Upper lobe of left lung (tissue), 4 donors: Measurements from ENCODE around the gene ADH1B.

Experiments
- POLR2A ChIP-seq, 4 donors: fragments of 450-650 bp; IDR thresholded peaks; one replicate each; pipeline ENCODE4 v1.5.1; 2016 to 2017; ENCODE audit warnings: antibody characterized with exemption in 4 of 4, mild to moderate bottlenecking in 2 of 4
- POLR2AphosphoS5 ChIP-seq, 2 donors: sonication (generic); formaldehyde crosslinking; IDR thresholded peaks; one replicate each; pipeline ENCODE4 v1.5.1; 2017; ENCODE audit warnings: antibody characterized with exemption in 2 of 2
- TF ChIP-seq, protein P1 (sequence below), 6 experiments: fragments of 450-650 bp in 4 of 6; fragments of 200-600 bp in 2 of 6; sonication (generic) in 2 of 6; IDR thresholded peaks; one replicate each; pipeline ENCODE4 v1.5.1; 2016 to 2019; ENCODE audit warnings: antibody characterized with exemption in 6 of 6

DNA sequence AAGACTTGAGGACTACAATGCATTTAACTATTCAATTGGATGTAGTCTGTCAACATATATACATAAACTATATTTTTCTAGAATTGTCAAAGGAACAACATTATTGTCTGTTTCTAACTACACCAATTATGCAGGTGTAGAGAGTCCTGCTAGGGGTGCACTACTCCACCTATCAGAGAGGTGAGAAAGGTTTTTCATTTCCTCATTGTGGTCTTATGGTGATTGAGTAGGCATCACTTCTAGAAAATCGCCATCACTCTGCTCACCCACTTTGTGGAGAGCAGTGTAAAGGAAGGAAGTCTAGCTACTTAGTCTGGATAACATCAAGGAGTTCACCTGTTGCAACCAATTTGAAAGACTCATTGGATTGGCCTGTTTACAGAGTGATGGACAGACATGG is 35.8 kb upstream of the ADH1B start:
- TF ChIP-seq, protein P1, sequence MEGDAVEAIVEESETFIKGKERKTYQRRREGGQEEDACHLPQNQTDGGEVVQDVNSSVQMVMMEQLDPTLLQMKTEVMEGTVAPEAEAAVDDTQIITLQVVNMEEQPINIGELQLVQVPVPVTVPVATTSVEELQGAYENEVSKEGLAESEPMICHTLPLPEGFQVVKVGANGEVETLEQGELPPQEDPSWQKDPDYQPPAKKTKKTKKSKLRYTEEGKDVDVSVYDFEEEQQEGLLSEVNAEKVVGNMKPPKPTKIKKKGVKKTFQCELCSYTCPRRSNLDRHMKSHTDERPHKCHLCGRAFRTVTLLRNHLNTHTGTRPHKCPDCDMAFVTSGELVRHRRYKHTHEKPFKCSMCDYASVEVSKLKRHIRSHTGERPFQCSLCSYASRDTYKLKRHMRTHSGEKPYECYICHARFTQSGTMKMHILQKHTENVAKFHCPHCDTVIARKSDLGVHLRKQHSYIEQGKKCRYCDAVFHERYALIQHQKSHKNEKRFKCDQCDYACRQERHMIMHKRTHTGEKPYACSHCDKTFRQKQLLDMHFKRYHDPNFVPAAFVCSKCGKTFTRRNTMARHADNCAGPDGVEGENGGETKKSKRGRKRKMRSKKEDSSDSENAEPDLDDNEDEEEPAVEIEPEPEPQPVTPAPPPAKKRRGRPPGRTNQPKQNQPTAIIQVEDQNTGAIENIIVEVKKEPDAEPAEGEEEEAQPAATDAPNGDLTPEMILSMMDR (IDR thresholded peaks at IDR 0.05), result no peak
- TF ChIP-seq POLR2AphosphoS5 (IDR thresholded peaks at IDR 0.05) (no peak), POLR2A (IDR thresholded peaks at IDR 0.05) (no peak)
